H1 (cell line): ENCODE data around the gene FLCN. TPM values are rescaled to one million over a fixed set of nuclear protein-coding genes. Genes with fewer than 3 reads are reported as not detected.

Experiments used
- CTCF ChIA-PET: fragments of 300-600 bp; sonication (Branson Sonifier 250); formaldehyde crosslinking; loops from one replicate; lab custom pipeline; 2021; ENCODE audit not compliant: partially characterized antibody; lab: Charles Lee
- POLR2A ChIA-PET: fragments of 300-600 bp; sonication (Branson Sonifier 250); formaldehyde crosslinking; loops from one replicate; lab custom pipeline; 2021; ENCODE audit warnings: inconsistent platforms; ENCODE audit not compliant: partially characterized antibody; lab: Charles Lee
- DNase-seq, 2 experiments: peaks; one replicate each; pipeline versions ENCODE4 v3.0.0 to v3.0.0-alpha.2; 2010 to 2022; ENCODE audit warnings: low spot score in 2 of 2, low read depth in 1 of 2, mixed read lengths in 1 of 2
- FAIRE-seq: peaks from 2 replicates; lab custom pipeline; 2011; peaks lifted over from hg19 to GRCh38; lab: Jason Lieb, UNC
- H2AFZ ChIP-seq: 2 replicates; pipeline ENCODE4 v1.8.1; 2012; ENCODE audit warnings: low read length, inconsistent platforms
- H2AK5ac ChIP-seq: 2 replicates; pipeline ENCODE4 v1.6.1; 2013; ENCODE audit warnings: low read depth, low read length
- H2BK120ac ChIP-seq: replicated peaks from 2 replicates; pipeline ENCODE3; 2013; ENCODE audit warnings: low read depth, low read length, inconsistent platforms
- H2BK12ac ChIP-seq: 2 replicates; pipeline ENCODE4 v1.6.1; 2013; ENCODE audit warnings: low read depth, low read length
- H2BK15ac ChIP-seq: 2 replicates; pipeline ENCODE4 v1.6.1; 2013; ENCODE audit warnings: low read length
- H2BK20ac ChIP-seq: 2 replicates; pipeline ENCODE4 v1.6.1; 2013; ENCODE audit warnings: low read length
- H2BK5ac ChIP-seq: 2 replicates; pipeline ENCODE4 v1.6.1; 2013; ENCODE audit warnings: low read depth, low read length
- H3K14ac ChIP-seq: 2 replicates; pipeline ENCODE4 v1.6.1; 2013; ENCODE audit warnings: inconsistent platforms; ENCODE audit not compliant: insufficient read length
- H3K18ac ChIP-seq: 2 replicates; pipeline ENCODE4 v1.6.1; 2013; ENCODE audit warnings: low read length; ENCODE audit errors: extremely low read depth
- H3K23ac ChIP-seq: 2 replicates; pipeline ENCODE4 v1.6.1; 2013; ENCODE audit warnings: inconsistent platforms; ENCODE audit not compliant: insufficient read length
- H3K23me2 ChIP-seq: 2 replicates; pipeline ENCODE4 v1.6.1; 2013; ENCODE audit warnings: low read depth, low read length
- H3K27ac ChIP-seq: 2 replicates; pipeline ENCODE4 v1.6.1; 2011; ENCODE audit warnings: low read depth, low read length, inconsistent platforms
- H3K27me3 ChIP-seq, 4 experiments: replicated peaks in 1 of 4; 1 replicate in 1 of 4; 2 replicates in 3 of 4; pipeline versions ENCODE4 v1.6.1 to v1.8.1; 2011 to 2013; ENCODE audit warnings: low read length in 3 of 4, mild to moderate bottlenecking in 3 of 4, inconsistent platforms in 2 of 4, mixed read lengths in 2 of 4, moderate library complexity in 1 of 4; ENCODE audit not compliant: control insufficient read depth in 3 of 4, insufficient read depth in 3 of 4; ENCODE audit errors: extremely low read depth in 1 of 4
- H3K36me3 ChIP-seq, 4 experiments: 2 replicates each; pipeline versions ENCODE4 v1.6.1 to v1.8.1; 2011 to 2013; ENCODE audit warnings: mild to moderate bottlenecking in 4 of 4, low read length in 3 of 4, moderate library complexity in 2 of 4, control low read depth in 1 of 4, inconsistent platforms in 1 of 4; ENCODE audit not compliant: insufficient read depth in 4 of 4, control insufficient read depth in 2 of 4
- H3K4ac ChIP-seq: replicated peaks from 2 replicates; pipeline ENCODE3; 2013; ENCODE audit warnings: low read length, low read depth, mixed read lengths, inconsistent platforms; ENCODE audit not compliant: insufficient read length
- H3K4me1 ChIP-seq, 4 experiments: replicated peaks in 1 of 4; 1 replicate in 1 of 4; 2 replicates in 3 of 4; pipeline versions ENCODE4 v1.6.1 to v1.8.1; 2011 to 2013; ENCODE audit warnings: low read length in 3 of 4, inconsistent platforms in 2 of 4, mixed read lengths in 1 of 4; ENCODE audit not compliant: insufficient read depth in 4 of 4, control insufficient read depth in 3 of 4
- H3K4me2 ChIP-seq, 2 experiments: 2 replicates each; pipeline versions ENCODE4 v1.6.1 to v1.8.1; 2011 to 2013; ENCODE audit warnings: low read depth in 2 of 2, low read length in 2 of 2, control low read depth in 1 of 2, inconsistent platforms in 1 of 2, mild to moderate bottlenecking in 1 of 2; ENCODE audit not compliant: insufficient read depth in 1 of 2
- H3K4me3 ChIP-seq, 4 experiments: fragments of 200-600, 300-600 bp in 1 of 4; sonication (generic), shearing (Covaris generic), sonication (Bioruptor Twin) in 1 of 4; 2 replicates each; pipeline versions ENCODE4 v1.5.1 to v1.8.1; 2011 to 2016; ENCODE audit warnings: low read length in 4 of 4, low read depth in 3 of 4, control low read depth in 2 of 4, inconsistent platforms in 2 of 4, mild to moderate bottlenecking in 2 of 4, mixed read lengths in 1 of 4, moderate library complexity in 1 of 4; ENCODE audit not compliant: insufficient read depth in 2 of 4; ENCODE audit errors: extremely low read depth in 1 of 4
- H3K56ac ChIP-seq: replicated peaks from 2 replicates; pipeline ENCODE3; 2013; ENCODE audit warnings: low read depth, mild to moderate bottlenecking, mixed read lengths, low read length, inconsistent platforms; ENCODE audit not compliant: insufficient read length
- H3K79me1 ChIP-seq: 2 replicates; pipeline ENCODE4 v1.6.1; 2013; ENCODE audit warnings: low read depth, low read length, control low read depth
- H3K79me2 ChIP-seq, 2 experiments: 2 replicates each; pipeline versions ENCODE4 v1.6.1 to v1.8.1; 2012 to 2013; ENCODE audit warnings: low read length in 2 of 2, mild to moderate bottlenecking in 2 of 2, inconsistent platforms in 1 of 2; ENCODE audit not compliant: insufficient read depth in 2 of 2, control insufficient read depth in 1 of 2
- H3K9ac ChIP-seq, 4 experiments: replicated peaks in 1 of 4; 1 replicate in 1 of 4; 2 replicates in 3 of 4; pipeline versions ENCODE4 v1.6.1 to v1.8.1; 2011 to 2013; ENCODE audit warnings: low read depth in 3 of 4, low read length in 3 of 4, control low read depth in 2 of 4, mild to moderate bottlenecking in 2 of 4, moderate library complexity in 2 of 4, inconsistent platforms in 1 of 4; ENCODE audit errors: extremely low read depth in 1 of 4
- H3K9me3 ChIP-seq, 2 experiments: 2 replicates each; pipeline versions ENCODE4 v1.6.1 to v1.8.1; 2012 to 2013; ENCODE audit warnings: mild to moderate bottlenecking in 2 of 2, moderate library complexity in 2 of 2, control low read depth in 1 of 2, inconsistent platforms in 1 of 2, low read depth in 1 of 2, low read length in 1 of 2, mixed read lengths in 1 of 2; ENCODE audit not compliant: insufficient read depth in 2 of 2
- H4K20me1 ChIP-seq, 2 experiments: replicated peaks in 1 of 2; 2 replicates each; pipeline versions ENCODE3 to v1.8.1; 2011 to 2013; ENCODE audit warnings: inconsistent platforms in 2 of 2, low read length in 2 of 2, mild to moderate bottlenecking in 1 of 2; ENCODE audit not compliant: insufficient read depth in 2 of 2, control insufficient read depth in 1 of 2
- H4K5ac ChIP-seq: 2 replicates; pipeline ENCODE4 v1.6.1; 2013; ENCODE audit warnings: low read length, low read depth, mixed read lengths, inconsistent platforms; ENCODE audit not compliant: insufficient read length
- H4K8ac ChIP-seq: 2 replicates; pipeline ENCODE4 v1.8.0; 2013; ENCODE audit warnings: mild to moderate bottlenecking, moderate library complexity, low read length, inconsistent platforms; ENCODE audit not compliant: insufficient read depth; ENCODE audit errors: extremely low read depth
- H4K91ac ChIP-seq: replicated peaks from 2 replicates; pipeline ENCODE3; 2013; ENCODE audit warnings: low read length, mixed read lengths, inconsistent platforms; ENCODE audit not compliant: insufficient read length
- ASH2L ChIP-seq: fragments of 200-600, 300-600 bp; sonication (generic); IDR thresholded peaks from one replicate; pipeline ENCODE4 v1.7.1; 2017; ENCODE audit warnings: low read length
- BRCA1 ChIP-seq: IDR thresholded peaks from 2 replicates; pipeline ENCODE4 v1.6.1; 2012; ENCODE audit warnings: low read depth, low read length, improper control_type of control experiment
- EP300 ChIP-seq, 2 experiments: IDR thresholded peaks; 1 replicate in 1 of 2; 2 replicates in 1 of 2; pipeline ENCODE4 v1.6.1; 2011 to 2012; ENCODE audit warnings: low read depth in 2 of 2, low read length in 2 of 2, mild to moderate bottlenecking in 2 of 2, borderline replicate concordance in 1 of 2, inconsistent platforms in 1 of 2, moderate library complexity in 1 of 2
- WGBS, 2 experiments: shearing (Covaris generic) in 1 of 2; methylation state at CpG; one replicate each; pipeline versions ENCODE4 v1.1.6 to v1.1.7; 2013 to 2015; ENCODE audit warnings: low lambda C conversion rate in 2 of 2, mixed read lengths in 2 of 2, inconsistent platforms in 1 of 2, low coverage in 1 of 2, missing lambda C conversion rate in 1 of 2; ENCODE audit not compliant: insufficient replicate concordance in 2 of 2, insufficient coverage in 1 of 2, insufficient read length in 1 of 2; ENCODE audit errors: extremely low coverage in 1 of 2, missing lambda C conversion rate in 1 of 2; 5-methylcytosine and 5-hydroxymethylcytosine counted together
- polyA plus RNA-seq, 7 experiments: library from polyadenylated mRNA; depleted of rRNA in 3 of 7; stranded (reverse) in 5 of 7; unstranded in 2 of 7; fragments of >200 nt in 5 of 7; fragments of 200-250 nt in 2 of 7; gene quantifications; 1 replicate in 5 of 7; 2 replicates in 1 of 7; 4 replicates in 1 of 7; pipeline versions ENCODE4 v1.2.1 to v1.2.3, GENCODE V29; 2011 to 2013; ENCODE audit warnings: missing spikeins in 2 of 7, mixed read lengths in 2 of 7
- total RNA-seq: library from RNA; stranded (reverse); fragmentation: NEBNext Ultra II Directional; extraction: Animal tissue kit (Norgen Biotek cat#: 25700); gene quantifications from 2 replicates; pipeline ENCODE4 v1.2.1, GENCODE V29; 2021

The FLCN gene
- total and polyA plus RNA-seq, 2 of the 8 experiments (the other 6 are each of a cell fraction or from before 2014, with no cell fraction given) = 15.6 to 34.6 TPM

- Histone ChIP-seq H2AK5ac (no peak overlapping the region), H3K4ac (no peak overlapping the region), H2BK15ac (no peak overlapping the region), H3K79me1 (no peaks in the 10 kb centered on the region; the same call in 1 of the 2 replicates), H3K18ac (no peak overlapping the region), H3K27me3 (no peaks in the 10 kb centered on the region; a peak in 1 of 7 replicates), H2BK5ac (no peak overlapping the region), H4K91ac (no peak overlapping the region), H2AFZ (no peak overlapping the region), H3K4me1 (no peaks in the 10 kb centered on the region), H3K56ac (no peak overlapping the region), H3K23me2 (no peaks in the 10 kb centered on the region), H2BK20ac (no peak overlapping the region), H2BK120ac (no peak overlapping the region), H2BK12ac (no peak overlapping the region), H3K36me3 (peaks cover 17 to 89% (median 64%) of the 10 kb centered on the region in 4 experiments; a peak in 7 of 8 replicates), H4K5ac (no peak overlapping the region), H3K79me2 (peaks cover 0 to 5% of the 10 kb centered on the region in 2 experiments; a peak in 2 of 4 replicates), H3K9ac (0 out of 7 replicates have a peak overlapping the region, but pooled peaks of 1 of the 4 experiments have one; percentile 5), H3K27ac (no peak overlapping the region), H3K14ac (no peak overlapping the region), H3K23ac (no peak overlapping the region), H4K20me1 (peaks cover 11 to 14% of the 10 kb centered on the region in 2 experiments), H4K8ac (no peak overlapping the region), H3K9me3 (no peaks in the 10 kb centered on the region), H3K4me2 (no peak overlapping the region)
- FAIRE-seq = no peak
- WGBS, 2 experiments = 90% methylated on average over 25 of the region's 25 CpGs; no CpG with 5 or more reads in 1 of the 2 experiments
- POLR2A ChIA-PET = interaction anchor here (1.1 to 1.7 kb wide), 2 partner anchors 11 to 13 kb away, joined by 3 to 4 read pairs; no protein-coding TSS in a partner anchor
- no peak for DNase-seq
- CTCF ChIA-PET = interaction anchor here (0.7 kb wide), 1 partner anchor 13 kb away, joined by 3 read pairs; no protein-coding TSS in a partner anchor
- TF ChIP-seq EP300 (IDR thresholded peaks at IDR 0.05; ENCODE audit: borderline replicate concordance in 1 of 2, low read depth in 2 of 2, low read length in 2 of 2) = no peak
- TF ChIP-seq BRCA1 = no peak
- TF ChIP-seq ASH2L = no peak
- TF ChIP-seq, all 59 proteins: peak for 0
- H3K4me3 ChIP-seq = no peak overlapping the region
These were observed 9.1 kb downstream of the FLCN start for GRCh38 chr17:17227608-17228520.
